NT2/D1 (cell line): ENCODE results near the gene C15orf61.

Experiments
- DNase-seq: peaks from one replicate; pipeline ENCODE4 v3.0.0-alpha.2; 2011; ENCODE audit warnings: low read depth, low spot score
- H3K27me3 ChIP-seq: 2 replicates; pipeline ENCODE4 v1.6.0; 2011; ENCODE audit warnings: mild to moderate bottlenecking; ENCODE audit not compliant: insufficient read length, insufficient read depth
- H3K36me3 ChIP-seq: 2 replicates; pipeline ENCODE4 v1.6.1; 2011; ENCODE audit warnings: mild to moderate bottlenecking, low read length, mixed read lengths; ENCODE audit not compliant: insufficient read depth, insufficient read length
- H3K4me1 ChIP-seq: 2 replicates; pipeline ENCODE4 v1.5.1; 2011; ENCODE audit not compliant: insufficient read depth, insufficient read length
- H3K4me3 ChIP-seq: 2 replicates; pipeline ENCODE4 v1.5.1; 2011; ENCODE audit warnings: low read depth; ENCODE audit not compliant: insufficient read length
- H3K9ac ChIP-seq: 2 replicates; pipeline ENCODE4 v1.6.0; 2011; ENCODE audit warnings: low read depth; ENCODE audit not compliant: insufficient read length
- H3K9me3 ChIP-seq: 2 replicates; pipeline ENCODE4 v1.5.1; 2011; ENCODE audit warnings: mild to moderate bottlenecking, low read length; ENCODE audit not compliant: insufficient read depth
- SUZ12 ChIP-seq: IDR thresholded peaks from 2 replicates; pipeline ENCODE4 v1.6.1; 2011; ENCODE audit not compliant: insufficient read length, insufficient read depth; ENCODE audit errors: extremely low read depth
- YY1 ChIP-seq: IDR thresholded peaks from 2 replicates; pipeline ENCODE4 v1.6.1; 2011; ENCODE audit not compliant: insufficient read length, insufficient read depth
- ZNF274 ChIP-seq: IDR thresholded peaks from 2 replicates; pipeline ENCODE4 v1.6.1; 2011; ENCODE audit warnings: mild to moderate bottlenecking, low read depth, low read length

Gene C15orf61

DNA sequence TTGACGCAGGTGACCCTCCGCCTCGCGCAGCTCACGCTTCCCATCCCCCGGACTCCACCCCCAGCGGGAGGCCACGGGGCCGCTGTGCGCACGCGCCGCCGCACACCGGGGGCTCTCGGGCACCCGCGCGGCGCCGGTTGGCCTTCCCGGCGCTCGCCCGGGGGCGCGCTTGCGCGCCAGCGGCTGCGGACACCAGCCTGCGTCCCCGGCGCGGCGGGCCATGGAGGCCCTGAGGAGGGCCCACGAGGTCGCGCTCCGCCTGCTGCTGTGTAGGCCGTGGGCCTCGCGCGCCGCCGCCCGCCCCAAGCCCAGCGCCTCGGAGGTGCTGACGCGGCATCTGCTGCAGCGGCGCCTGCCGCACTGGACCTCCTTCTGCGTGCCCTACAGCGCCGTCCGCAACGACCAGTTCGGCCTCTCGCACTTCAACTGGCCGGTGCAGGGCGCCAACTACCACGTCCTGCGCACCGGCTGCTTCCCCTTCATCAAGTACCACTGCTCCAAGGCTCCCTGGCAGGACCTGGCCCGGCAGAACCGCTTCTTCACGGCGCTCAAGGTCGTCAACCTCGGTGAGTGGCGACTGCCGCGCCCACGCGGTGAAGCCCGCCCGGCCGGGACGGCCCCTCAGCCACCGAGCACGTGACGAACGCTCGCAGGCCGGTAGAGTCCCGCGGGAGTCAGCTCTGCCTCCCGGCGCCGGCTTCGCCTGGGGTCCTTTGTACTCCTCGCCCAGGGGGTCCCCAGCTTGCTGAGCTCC is at the start of gene C15orf61:
TSS of gene C15orf61 (plus strand) at position 103 of the 754 bp plus-strand sequence. CDS start at position 221, 118 bp downstream.
- DNase-seq = no peak
- no peak for TF ChIP-seq SUZ12
- TF ChIP-seq YY1 = no peak
- TF ChIP-seq ZNF274 = no peak
- no peaks in the 10 kb centered on the region for H3K9me3 ChIP-seq

DNA sequence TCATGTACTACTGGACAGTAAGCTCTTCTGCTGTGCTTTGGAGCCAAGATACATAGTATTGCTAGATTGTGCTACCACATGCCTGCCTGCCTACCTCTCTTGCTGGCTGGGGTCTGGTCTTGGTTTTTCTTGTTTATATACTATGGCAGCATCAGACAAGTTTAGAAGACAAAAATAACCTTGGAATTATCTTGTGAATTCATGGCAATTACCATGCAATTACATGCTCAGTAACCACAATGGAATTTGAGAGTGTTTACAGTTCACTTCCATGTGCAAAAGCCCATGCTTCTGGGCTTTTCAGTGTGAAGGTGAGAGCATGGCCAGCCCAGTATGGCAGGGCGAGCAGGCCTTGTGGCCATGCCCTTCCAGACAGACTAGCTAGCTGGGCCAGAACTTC is 48.0 kb upstream of the C15orf61 start:
- TF ChIP-seq ZNF274 = no peak
- no peaks in the 10 kb centered on the region for H3K9me3 ChIP-seq
- H3K27me3 ChIP-seq = no peaks in the 10 kb centered on the region
- no peak for DNase-seq
- H3K4me1 ChIP-seq = no peaks in the 10 kb centered on the region
- no peaks in the 10 kb centered on the region for H3K36me3 ChIP-seq
- H3K9ac ChIP-seq = no peak overlapping the region
- no peak overlapping the region for H3K4me3 ChIP-seq

More for the DNA sequence above, at the start of gene C15orf61:
- Histone ChIP-seq H3K36me3 (peaks cover 4% of the 10 kb centered on the region), H3K9ac (peak within 1 kb of the TSS; percentile 100), H3K4me1 (no peaks in the 10 kb centered on the region), H3K27me3 (no peaks in the 10 kb centered on the region), H3K4me3 (peak within 1 kb of the TSS; percentile 96)

DNA sequence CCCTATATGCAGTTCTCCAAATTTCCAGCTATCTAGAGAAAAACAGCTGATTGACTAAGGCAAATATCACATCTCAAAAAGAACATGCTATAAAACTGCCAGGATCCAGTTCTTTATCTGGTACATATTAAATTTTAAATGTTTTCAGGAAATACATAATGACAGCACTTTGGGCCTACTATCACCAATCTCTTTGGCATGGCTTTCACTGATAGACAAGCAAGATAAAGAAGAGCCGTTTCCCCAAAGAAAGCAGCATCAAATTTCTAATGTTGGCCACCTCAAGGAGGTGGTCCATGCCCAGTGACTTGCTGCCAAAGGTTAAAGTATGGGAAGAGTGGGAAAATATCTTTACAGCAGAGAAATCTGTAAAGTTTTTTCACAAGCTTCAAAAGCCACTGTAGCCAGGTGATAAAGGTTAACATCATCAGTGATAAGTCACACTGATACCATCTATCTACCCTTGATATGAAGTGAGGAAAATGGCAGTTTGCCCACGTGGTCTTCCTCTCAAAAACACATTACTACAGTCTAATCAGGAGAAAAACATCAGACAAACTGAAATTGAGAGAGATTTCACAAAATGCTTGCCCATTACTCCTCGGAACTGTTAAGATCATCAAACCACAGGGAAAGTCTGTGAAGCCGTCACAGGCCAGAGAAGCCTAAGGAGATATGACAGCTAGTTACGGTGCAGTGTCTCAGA is 46.4 kb upstream of the C15orf61 start:
- no peak overlapping the region for H3K4me3 ChIP-seq
- no peak for TF ChIP-seq YY1
- no peak for TF ChIP-seq ZNF274
- no peak for TF ChIP-seq SUZ12
- no peaks in the 10 kb centered on the region for H3K36me3 ChIP-seq
- H3K27me3 ChIP-seq = no peaks in the 10 kb centered on the region
- no peak overlapping the region for H3K9ac ChIP-seq
- no peaks in the 10 kb centered on the region for H3K9me3 ChIP-seq
- H3K4me1 ChIP-seq = no peaks in the 10 kb centered on the region
- no peak for DNase-seq

DNA sequence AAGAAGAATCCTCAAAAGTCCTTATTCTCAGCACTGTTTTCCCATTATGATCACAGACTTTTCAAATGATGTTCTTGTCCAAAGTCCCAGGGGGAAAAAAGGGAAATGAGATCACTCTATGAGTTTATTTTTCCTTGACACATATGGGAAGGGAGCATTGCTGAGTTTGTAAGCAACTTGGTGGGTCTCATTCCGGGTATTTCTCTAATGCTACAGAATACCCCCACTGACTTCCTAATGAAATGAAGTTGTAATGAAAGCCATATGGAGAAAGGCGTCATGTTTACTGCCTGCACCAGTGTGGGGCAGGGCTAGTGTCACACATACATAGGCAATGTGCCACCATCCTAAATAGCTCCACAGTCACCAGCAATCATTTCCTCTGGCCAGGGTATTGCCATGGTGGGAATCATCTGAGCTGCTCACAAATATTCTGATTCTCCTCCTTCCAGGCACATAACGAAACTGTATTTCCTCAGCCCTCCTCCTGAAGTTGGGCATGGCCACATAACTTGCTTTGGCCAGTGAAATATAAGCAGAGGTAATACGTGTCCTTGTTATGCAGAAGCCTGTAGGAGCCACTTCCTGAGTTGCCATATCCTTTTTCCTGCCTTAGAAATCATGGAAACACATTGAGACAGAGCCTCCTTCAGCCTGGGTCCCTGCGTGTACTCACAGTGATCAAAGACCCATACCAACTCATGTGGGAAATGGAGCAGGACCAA is 41.0 kb upstream of the C15orf61 start:
- DNase-seq = no peak
- peaks cover 6% of the 10 kb centered on the region; the same call in 1 of the 2 replicates for H3K9me3 ChIP-seq
- H3K27me3 ChIP-seq = no peaks in the 10 kb centered on the region
- H3K4me1 ChIP-seq = no peaks in the 10 kb centered on the region
- H3K36me3 ChIP-seq = no peaks in the 10 kb centered on the region
- no peak overlapping the region for H3K4me3 ChIP-seq
- H3K9ac ChIP-seq = no peak overlapping the region
- TF ChIP-seq YY1 (no peak), ZNF274 (no peak), SUZ12 (no peak)

DNA sequence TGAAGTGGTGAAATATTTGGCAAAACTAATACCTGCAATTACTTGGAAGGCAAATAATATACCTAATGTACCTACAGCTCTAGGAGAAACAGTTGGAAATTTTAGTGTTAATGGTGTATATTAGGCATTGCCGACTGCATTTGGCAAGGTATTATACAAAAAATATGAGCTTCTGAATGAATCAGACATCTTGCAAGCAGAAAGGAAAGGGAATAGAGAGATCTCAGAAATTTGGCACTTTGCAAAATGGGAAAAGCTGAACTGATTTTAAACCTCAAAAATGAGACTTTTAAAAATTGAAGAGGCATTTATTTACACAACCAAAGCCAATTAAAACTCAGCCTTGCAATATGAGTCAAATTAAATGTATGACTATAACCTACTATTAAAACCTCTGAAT is 40.2 kb upstream of the C15orf61 start:
- no peak for DNase-seq
- Histone ChIP-seq H3K9me3 (peaks cover 10% of the 10 kb centered on the region; the same call in 1 of the 2 replicates), H3K9ac (no peak overlapping the region), H3K27me3 (no peaks in the 10 kb centered on the region), H3K36me3 (no peaks in the 10 kb centered on the region), H3K4me1 (no peaks in the 10 kb centered on the region), H3K4me3 (no peak overlapping the region)
- no peak for TF ChIP-seq YY1
- TF ChIP-seq SUZ12 = no peak
- TF ChIP-seq ZNF274 = no peak

DNA sequence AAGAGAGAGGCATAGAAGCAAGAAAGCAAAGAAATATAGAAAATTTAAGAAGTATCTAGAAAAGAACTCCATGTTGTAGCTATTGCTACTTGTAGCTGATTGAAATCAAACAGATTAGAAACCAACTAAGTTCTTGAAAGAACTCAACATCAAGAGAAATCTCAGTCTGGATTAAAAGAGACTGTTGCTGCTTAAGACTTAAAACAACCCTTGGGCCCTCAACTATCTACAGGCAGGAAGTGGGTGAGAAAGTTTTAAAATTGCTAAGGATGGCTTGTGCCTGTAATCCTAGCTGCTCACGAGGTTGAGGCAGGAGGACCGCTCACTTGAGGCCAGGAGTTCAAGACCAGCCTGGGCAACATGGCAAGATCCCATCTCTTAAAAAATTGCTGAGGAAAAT is 39.3 kb upstream of the C15orf61 start:
- DNase-seq = no peak
- no peaks in the 10 kb centered on the region for H3K27me3 ChIP-seq
- no peaks in the 10 kb centered on the region for H3K4me1 ChIP-seq
- no peak for TF ChIP-seq YY1
- no peak for TF ChIP-seq ZNF274
- TF ChIP-seq SUZ12 = no peak
- no peak overlapping the region for H3K9ac ChIP-seq
- H3K4me3 ChIP-seq = no peak overlapping the region
- H3K36me3 ChIP-seq = no peaks in the 10 kb centered on the region
- peaks cover 10% of the 10 kb centered on the region; the same call in 1 of the 2 replicates for H3K9me3 ChIP-seq

DNA sequence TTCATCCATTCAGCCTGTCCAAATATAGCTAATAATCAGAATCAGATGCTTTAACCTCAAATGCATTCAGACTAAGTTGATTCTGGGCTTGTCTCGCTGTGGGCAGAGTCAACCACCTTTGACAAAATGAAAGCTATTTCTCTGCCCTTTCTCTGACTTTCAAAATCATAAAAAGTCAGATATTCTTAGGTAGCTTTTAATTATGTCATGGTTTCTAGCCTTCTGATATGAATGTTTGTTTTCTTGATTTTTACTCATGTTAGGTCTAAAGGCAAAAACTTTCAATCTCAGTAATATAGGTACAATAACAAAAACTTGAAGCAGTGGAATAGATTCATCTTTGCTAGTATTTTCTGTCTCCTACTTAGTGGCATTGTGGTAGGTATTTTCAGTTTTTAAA is 25.3 kb upstream of the C15orf61 start:
- Histone ChIP-seq H3K4me1 (no peaks in the 10 kb centered on the region), H3K9me3 (no peaks in the 10 kb centered on the region), H3K9ac (no peak overlapping the region), H3K36me3 (no peaks in the 10 kb centered on the region), H3K4me3 (no peak overlapping the region), H3K27me3 (no peaks in the 10 kb centered on the region)
- no peak for TF ChIP-seq ZNF274
- no peak for TF ChIP-seq SUZ12
- TF ChIP-seq YY1 = no peak
- DNase-seq = no peak
